Measurements from ENCODE around the gene MPC2. TPM values are rescaled to one million over a fixed set of nuclear protein-coding genes. Genes with fewer than 3 reads are reported as not detected.

Gene MPC2
- total RNA-seq, 1 experiment from 2014 or later: 68.2 TPM

- H3K4me3 ChIP-seq (ENCODE audit: low read length): no peak overlapping the region
- no peaks in the 10 kb centered on the region for H3K4me1 ChIP-seq (ENCODE audit: low read length)
- peaks cover 84% of the 10 kb centered on the region for H3K79me2 ChIP-seq (ENCODE audit: low read length)
- H3K9me3 ChIP-seq (ENCODE audit: low read length): no peaks in the 10 kb centered on the region
- H3K9ac ChIP-seq (ENCODE audit: low read length): no peak overlapping the region
- no peak overlapping the region for H2AFZ ChIP-seq (ENCODE audit: low read length)
- H3K27ac ChIP-seq (ENCODE audit: low read length): no peak overlapping the region
- H4K20me1 ChIP-seq (ENCODE audit: insufficient read depth, low read depth, low read length): no peaks in the 10 kb centered on the region
- no peaks in the 10 kb centered on the region for H3K27me3 ChIP-seq (ENCODE audit: low read length)
- no peak overlapping the region for H3K4me2 ChIP-seq (ENCODE audit: low read depth, low read length, poor library complexity, severe bottlenecking)
- no peak for DNase-seq
- no peaks in the 10 kb centered on the region for H3K9me2 ChIP-seq (replicated peaks; ENCODE audit: insufficient read depth, low read length)
- H3K36me3 ChIP-seq (ENCODE audit: insufficient read depth, low read length): peaks cover 27% of the 10 kb centered on the region
Observed at GRCh38 chr1:167966050-167966449, 29.2 kb upstream of the MPC2 start.

- H2AFZ ChIP-seq (ENCODE audit: low read length): no peak overlapping the region
- no peak overlapping the region for H3K4me3 ChIP-seq (ENCODE audit: low read length)
- H3K36me3 ChIP-seq (ENCODE audit: insufficient read depth, low read length): peaks cover 20% of the 10 kb centered on the region
- DNase-seq: no peak
- no peaks in the 10 kb centered on the region for H4K20me1 ChIP-seq (ENCODE audit: insufficient read depth, low read depth, low read length)
- no peak overlapping the region for H3K27ac ChIP-seq (ENCODE audit: low read length)
- H3K4me2 ChIP-seq (ENCODE audit: low read depth, low read length, poor library complexity, severe bottlenecking): no peak overlapping the region
- H3K9me2 ChIP-seq (replicated peaks; ENCODE audit: insufficient read depth, low read length): no peaks in the 10 kb centered on the region
- no peaks in the 10 kb centered on the region for H3K27me3 ChIP-seq (ENCODE audit: low read length)
- no peaks in the 10 kb centered on the region for H3K9me3 ChIP-seq (ENCODE audit: low read length)
- no peak overlapping the region for H3K9ac ChIP-seq (ENCODE audit: low read length)
- H3K4me1 ChIP-seq (ENCODE audit: low read length): no peaks in the 10 kb centered on the region
- H3K79me2 ChIP-seq (ENCODE audit: low read length): peaks cover 87% of the 10 kb centered on the region
Observed at GRCh38 chr1:167964646-167965045, 27.8 kb upstream of the MPC2 start.

DNA sequence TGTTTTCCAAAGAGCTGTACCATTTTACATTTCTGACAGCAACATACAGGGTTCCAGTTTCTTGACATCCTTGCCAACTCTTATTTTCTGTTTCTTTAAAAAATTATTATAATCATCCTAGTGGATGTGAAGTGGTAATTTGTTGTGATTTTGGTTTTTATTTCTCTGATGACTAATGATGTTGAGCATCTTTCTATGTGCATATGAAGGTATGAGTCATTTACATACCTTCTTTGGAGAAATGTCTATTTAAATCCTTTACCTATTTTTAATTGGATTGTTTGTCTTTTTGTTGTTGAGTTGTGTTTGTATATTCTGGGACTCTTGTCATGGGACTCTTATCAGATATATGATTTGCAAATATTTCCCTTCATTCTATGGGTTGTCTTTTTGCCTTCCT, 20.8 kb upstream of the MPC2 start:
- Histone ChIP-seq H3K79me2 (ENCODE audit: low read length) (peaks cover 92% of the 10 kb centered on the region), H3K9me3 (ENCODE audit: low read length) (no peaks in the 10 kb centered on the region), H4K20me1 (ENCODE audit: insufficient read depth, low read depth, low read length) (no peaks in the 10 kb centered on the region), H3K4me3 (ENCODE audit: low read length) (no peak overlapping the region), H3K27ac (ENCODE audit: low read length) (no peak overlapping the region), H3K4me2 (ENCODE audit: low read depth, low read length, poor library complexity, severe bottlenecking) (no peak overlapping the region), H3K4me1 (ENCODE audit: low read length) (no peaks in the 10 kb centered on the region), H3K9me2 (replicated peaks; ENCODE audit: insufficient read depth, low read length) (no peaks in the 10 kb centered on the region), H3K36me3 (ENCODE audit: insufficient read depth, low read length) (peaks cover 29% of the 10 kb centered on the region), H2AFZ (ENCODE audit: low read length) (no peak overlapping the region), H3K9ac (ENCODE audit: low read length) (no peak overlapping the region), H3K27me3 (ENCODE audit: low read length) (no peaks in the 10 kb centered on the region)
- no peak for DNase-seq

DNA sequence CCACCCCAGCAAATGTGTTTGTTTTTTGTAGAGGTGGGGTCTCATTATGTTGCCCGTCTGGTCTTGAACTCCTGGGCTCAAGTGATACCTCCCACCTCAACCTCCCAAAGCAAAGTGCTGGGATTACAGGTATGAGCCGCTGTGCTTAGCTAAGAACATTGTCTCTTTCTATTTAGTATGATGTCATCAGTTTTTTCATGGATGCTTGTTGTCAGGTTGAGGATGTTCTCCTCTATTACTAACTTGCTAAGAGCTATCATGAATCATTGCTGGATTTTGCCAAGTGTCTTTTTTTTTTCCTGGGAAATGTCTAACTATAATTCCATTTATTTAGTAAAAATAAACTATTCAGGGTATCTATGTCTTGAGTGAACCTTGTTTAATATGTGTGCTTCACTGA, 19.0 kb upstream of the MPC2 start:
- no peak overlapping the region for H3K4me3 ChIP-seq (ENCODE audit: low read length)
- no peaks in the 10 kb centered on the region for H4K20me1 ChIP-seq (ENCODE audit: insufficient read depth, low read depth, low read length)
- DNase-seq: no peak
- H3K27ac ChIP-seq (ENCODE audit: low read length): no peak overlapping the region
- H3K4me1 ChIP-seq (ENCODE audit: low read length): no peaks in the 10 kb centered on the region
- no peaks in the 10 kb centered on the region for H3K27me3 ChIP-seq (ENCODE audit: low read length)
- peaks cover 88% of the 10 kb centered on the region for H3K79me2 ChIP-seq (ENCODE audit: low read length)
- H3K36me3 ChIP-seq (ENCODE audit: insufficient read depth, low read length): peaks cover 35% of the 10 kb centered on the region
- H2AFZ ChIP-seq (ENCODE audit: low read length): no peak overlapping the region
- no peaks in the 10 kb centered on the region for H3K9me3 ChIP-seq (ENCODE audit: low read length)
- no peaks in the 10 kb centered on the region for H3K9me2 ChIP-seq (replicated peaks; ENCODE audit: insufficient read depth, low read length)
- no peak overlapping the region for H3K9ac ChIP-seq (ENCODE audit: low read length)
- H3K4me2 ChIP-seq (ENCODE audit: low read depth, low read length, poor library complexity, severe bottlenecking): no peak overlapping the region

DNA sequence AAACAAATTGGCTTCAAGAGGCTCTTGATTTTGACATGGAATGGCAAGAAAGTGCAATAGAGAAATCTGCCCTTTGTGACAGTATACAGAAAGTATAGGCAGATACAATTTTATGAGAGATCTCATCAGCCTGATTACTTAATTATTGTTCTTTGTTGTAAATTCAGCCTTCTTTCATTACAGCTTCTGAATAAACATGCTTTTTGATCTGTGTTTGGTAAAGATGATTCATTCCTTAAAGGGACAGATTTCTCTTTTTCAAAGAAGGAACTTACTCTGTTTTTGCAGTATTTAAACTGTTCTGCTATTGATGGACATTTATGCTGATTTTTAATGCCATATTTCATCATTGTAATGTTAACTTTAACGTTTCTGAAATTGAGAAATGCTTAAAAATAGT, 13.7 kb upstream of the MPC2 start:
- H4K20me1 ChIP-seq (ENCODE audit: insufficient read depth, low read depth, low read length): no peaks in the 10 kb centered on the region
- no peak overlapping the region for H3K4me3 ChIP-seq (ENCODE audit: low read length)
- no peak overlapping the region for H3K9ac ChIP-seq (ENCODE audit: low read length)
- peaks cover 28% of the 10 kb centered on the region for H3K36me3 ChIP-seq (ENCODE audit: insufficient read depth, low read length)
- H3K4me2 ChIP-seq (ENCODE audit: low read depth, low read length, poor library complexity, severe bottlenecking): no peak overlapping the region
- H2AFZ ChIP-seq (ENCODE audit: low read length): no peak overlapping the region
- peaks cover 6% of the 10 kb centered on the region for H3K4me1 ChIP-seq (ENCODE audit: low read length)
- H3K27ac ChIP-seq (ENCODE audit: low read length): no peak overlapping the region
- no peaks in the 10 kb centered on the region for H3K9me2 ChIP-seq (replicated peaks; ENCODE audit: insufficient read depth, low read length)
- H3K27me3 ChIP-seq (ENCODE audit: low read length): no peaks in the 10 kb centered on the region
- no peaks in the 10 kb centered on the region for H3K9me3 ChIP-seq (ENCODE audit: low read length)
- peaks cover 88% of the 10 kb centered on the region for H3K79me2 ChIP-seq (ENCODE audit: low read length)
- DNase-seq: no peak

- no peaks in the 10 kb centered on the region for H3K9me3 ChIP-seq (ENCODE audit: low read length)
- no peak for DNase-seq
- peaks cover 88% of the 10 kb centered on the region for H3K79me2 ChIP-seq (ENCODE audit: low read length)
- H3K4me2 ChIP-seq (ENCODE audit: low read depth, low read length, poor library complexity, severe bottlenecking): no peak overlapping the region
- no peaks in the 10 kb centered on the region for H3K27me3 ChIP-seq (ENCODE audit: low read length)
- no peak overlapping the region for H3K27ac ChIP-seq (ENCODE audit: low read length)
- H2AFZ ChIP-seq (ENCODE audit: low read length): no peak overlapping the region
- no peaks in the 10 kb centered on the region for H4K20me1 ChIP-seq (ENCODE audit: insufficient read depth, low read depth, low read length)
- H3K9me2 ChIP-seq (replicated peaks; ENCODE audit: insufficient read depth, low read length): no peaks in the 10 kb centered on the region
- H3K4me1 ChIP-seq (ENCODE audit: low read length): peaks cover 6% of the 10 kb centered on the region
- H3K36me3 ChIP-seq (ENCODE audit: insufficient read depth, low read length): peaks cover 22% of the 10 kb centered on the region
- no peak overlapping the region for H3K9ac ChIP-seq (ENCODE audit: low read length)
- no peak overlapping the region for H3K4me3 ChIP-seq (ENCODE audit: low read length)
Observed at GRCh38 chr1:167949785-167950184, 12.9 kb upstream of the MPC2 start.

GRCh38 chr1:167947733-167948132, 10.9 kb upstream of the MPC2 start:
- H3K27me3 ChIP-seq (ENCODE audit: low read length): no peaks in the 10 kb centered on the region
- H3K79me2 ChIP-seq (ENCODE audit: low read length): peaks cover 95% of the 10 kb centered on the region
- H3K36me3 ChIP-seq (ENCODE audit: insufficient read depth, low read length): peaks cover 17% of the 10 kb centered on the region
- no peak overlapping the region for H3K4me2 ChIP-seq (ENCODE audit: low read depth, low read length, poor library complexity, severe bottlenecking)
- H4K20me1 ChIP-seq (ENCODE audit: insufficient read depth, low read depth, low read length): no peaks in the 10 kb centered on the region
- H3K9me2 ChIP-seq (replicated peaks; ENCODE audit: insufficient read depth, low read length): no peaks in the 10 kb centered on the region
- H3K4me3 ChIP-seq (ENCODE audit: low read length): no peak overlapping the region
- DNase-seq: no peak
- H3K27ac ChIP-seq (ENCODE audit: low read length): no peak overlapping the region
- H2AFZ ChIP-seq (ENCODE audit: low read length): no peak overlapping the region
- peaks cover 6% of the 10 kb centered on the region for H3K4me1 ChIP-seq (ENCODE audit: low read length)
- no peaks in the 10 kb centered on the region for H3K9me3 ChIP-seq (ENCODE audit: low read length)
- no peak overlapping the region for H3K9ac ChIP-seq (ENCODE audit: low read length)

GRCh38 chr1:167943541-167943940, 6.7 kb upstream of the MPC2 start:
- Histone ChIP-seq H3K4me1 (ENCODE audit: low read length) (peaks cover 6% of the 10 kb centered on the region), H3K4me3 (ENCODE audit: low read length) (no peak overlapping the region), H4K20me1 (ENCODE audit: insufficient read depth, low read depth, low read length) (no peaks in the 10 kb centered on the region), H3K36me3 (ENCODE audit: insufficient read depth, low read length) (peaks cover 23% of the 10 kb centered on the region), H3K27ac (ENCODE audit: low read length) (no peak overlapping the region), H3K27me3 (ENCODE audit: low read length) (no peaks in the 10 kb centered on the region), H3K9ac (ENCODE audit: low read length) (no peak overlapping the region), H3K9me2 (replicated peaks; ENCODE audit: insufficient read depth, low read length) (no peaks in the 10 kb centered on the region), H3K79me2 (ENCODE audit: low read length) (peaks cover 100% of the 10 kb centered on the region), H3K4me2 (ENCODE audit: low read depth, low read length, poor library complexity, severe bottlenecking) (no peak overlapping the region), H2AFZ (ENCODE audit: low read length) (no peak overlapping the region), H3K9me3 (ENCODE audit: low read length) (no peaks in the 10 kb centered on the region)
- no peak for DNase-seq

- H3K9me2 ChIP-seq (replicated peaks; ENCODE audit: insufficient read depth, low read length): no peaks in the 10 kb centered on the region
- H2AFZ ChIP-seq (ENCODE audit: low read length): no peak overlapping the region
- H3K36me3 ChIP-seq (ENCODE audit: insufficient read depth, low read length): peaks cover 20% of the 10 kb centered on the region
- peaks cover 90% of the 10 kb centered on the region for H3K79me2 ChIP-seq (ENCODE audit: low read length)
- no peaks in the 10 kb centered on the region for H3K9me3 ChIP-seq (ENCODE audit: low read length)
- no peak overlapping the region for H3K27ac ChIP-seq (ENCODE audit: low read length)
- peaks cover 14% of the 10 kb centered on the region for H3K4me1 ChIP-seq (ENCODE audit: low read length)
- no peak for DNase-seq
- H4K20me1 ChIP-seq (ENCODE audit: insufficient read depth, low read depth, low read length): no peaks in the 10 kb centered on the region
- no peak overlapping the region for H3K4me3 ChIP-seq (ENCODE audit: low read length)
- no peaks in the 10 kb centered on the region for H3K27me3 ChIP-seq (ENCODE audit: low read length)
- H3K9ac ChIP-seq (ENCODE audit: low read length): no peak overlapping the region
- H3K4me2 ChIP-seq (ENCODE audit: low read depth, low read length, poor library complexity, severe bottlenecking): no peak overlapping the region
Observed at GRCh38 chr1:167940264-167940663, 3.4 kb upstream of the MPC2 start.
